MM.1S (cell line): ENCODE measurements around the gene IGFBP2.

ENCODE experiments used
- DNase-seq: peaks from one replicate; pipeline ENCODE4 v3.0.0-alpha.2; 2015
- H2AFZ ChIP-seq: fragments of 300-600 bp; sonication (generic); 2 replicates; pipeline ENCODE4 v1.6.0; 2016; ENCODE audit warnings: antibody characterized with exemption, low read length
- H3F3A ChIP-seq: fragments of 300-600 bp; sonication (generic); 2 replicates; pipeline ENCODE4 v1.6.1; 2016; ENCODE audit warnings: mild to moderate bottlenecking, antibody characterized with exemption, low read length, moderate library complexity, mixed read lengths; ENCODE audit not compliant: insufficient read depth
- H3K27ac ChIP-seq: fragments of 300-600 bp; sonication (generic); 2 replicates; pipeline ENCODE4 v1.5.1; 2016; ENCODE audit warnings: mild to moderate bottlenecking, low read length
- H3K27me3 ChIP-seq: fragments of 300-600 bp; sonication (generic); replicated peaks from 2 replicates; pipeline ENCODE4 v1.6.0; 2016; ENCODE audit warnings: low read length; ENCODE audit not compliant: insufficient read depth
- H3K36me3 ChIP-seq: fragments of 300-600 bp; sonication (generic); replicated peaks from 2 replicates; pipeline ENCODE4 v1.6.1; 2016; ENCODE audit warnings: mild to moderate bottlenecking, low read length, mixed read lengths; ENCODE audit not compliant: insufficient read depth
- H3K4me1 ChIP-seq: fragments of 300-600 bp; sonication (generic); 2 replicates; pipeline ENCODE4 v1.6.1; 2016; ENCODE audit warnings: low read length, mixed read lengths
- H3K4me2 ChIP-seq: fragments of 300-600 bp; sonication (generic); 2 replicates; pipeline ENCODE4 v1.6.0; 2016; ENCODE audit warnings: low read depth, low read length
- H3K4me3 ChIP-seq: fragments of 300-600 bp; sonication (generic); 2 replicates; pipeline ENCODE4 v1.5.1; 2016; ENCODE audit warnings: low read length, mixed read lengths
- H3K79me2 ChIP-seq: fragments of 300-600 bp; sonication (generic); 2 replicates; pipeline ENCODE4 v1.6.1; 2016; ENCODE audit warnings: mixed run types, low read length, mixed read lengths
- H3K9ac ChIP-seq: fragments of 300-600 bp; sonication (generic); 2 replicates; pipeline ENCODE4 v1.6.1; 2016; ENCODE audit warnings: low read length, mixed read lengths
- H3K9me2 ChIP-seq: fragments of 300-600 bp; sonication (generic); replicated peaks from 2 replicates; pipeline ENCODE4 v1.6.1; 2016; ENCODE audit warnings: mild to moderate bottlenecking, low read length, mixed read lengths; ENCODE audit not compliant: insufficient read depth
- H3K9me3 ChIP-seq: fragments of 300-600 bp; sonication (generic); replicated peaks from 2 replicates; pipeline ENCODE4 v1.6.1; 2016; ENCODE audit warnings: mild to moderate bottlenecking, low read length, mixed read lengths; ENCODE audit not compliant: insufficient read depth
- H4K20me1 ChIP-seq: fragments of 300-600 bp; sonication (generic); 2 replicates; pipeline ENCODE4 v1.6.1; 2016; ENCODE audit warnings: mild to moderate bottlenecking, low read length, moderate library complexity, mixed read lengths; ENCODE audit not compliant: insufficient read depth
- CTCF ChIP-seq: fragments of 300-600 bp; sonication (generic); IDR thresholded peaks from 2 replicates; pipeline ENCODE4 v1.5.1; 2016; ENCODE audit warnings: antibody characterized with exemption, low read length, mixed read lengths
- EZH2 ChIP-seq: fragments of 300-600 bp; sonication (generic); optimal IDR thresholded peaks from 2 replicates; pipeline ENCODE3; 2017; ENCODE audit warnings: low read depth, mild to moderate bottlenecking, antibody characterized with exemption, low read length, mixed read lengths
- EZH2phosphoT487 ChIP-seq: fragments of 300-600 bp; sonication (generic); IDR thresholded peaks from 2 replicates; pipeline ENCODE4 v1.6.1; 2018; ENCODE audit warnings: antibody characterized with exemption, low read length

IGFBP2 gene, protein sequence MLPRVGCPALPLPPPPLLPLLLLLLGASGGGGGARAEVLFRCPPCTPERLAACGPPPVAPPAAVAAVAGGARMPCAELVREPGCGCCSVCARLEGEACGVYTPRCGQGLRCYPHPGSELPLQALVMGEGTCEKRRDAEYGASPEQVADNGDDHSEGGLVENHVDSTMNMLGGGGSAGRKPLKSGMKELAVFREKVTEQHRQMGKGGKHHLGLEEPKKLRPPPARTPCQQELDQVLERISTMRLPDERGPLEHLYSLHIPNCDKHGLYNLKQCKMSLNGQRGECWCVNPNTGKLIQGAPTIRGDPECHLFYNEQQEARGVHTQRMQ

GRCh38 chr2:216632952-216633615 lies at the start of gene IGFBP2:
Gene IGFBP2, plus strand, starts transcription at chr2:216633420. Its CDS starts 104 bp downstream, at chr2:216633524.
- no peak within 1 kb of the TSS for H3K27ac ChIP-seq
- H2AFZ ChIP-seq = no peak within 1 kb of the TSS
- no peak within 1 kb of the TSS for H3K9ac ChIP-seq
- no peaks in the 10 kb centered on the region for H3K4me1 ChIP-seq
- H3K27me3 ChIP-seq = peaks cover 14% of the 10 kb centered on the region
- H3K9me2 ChIP-seq = no peaks in the 10 kb centered on the region
- no peak within 1 kb of the TSS for H3K4me2 ChIP-seq
- H3K36me3 ChIP-seq = no peaks in the 10 kb centered on the region
- no peak within 1 kb of the TSS for H3K4me3 ChIP-seq
- no peaks in the 10 kb centered on the region for H3F3A ChIP-seq
- no peaks in the 10 kb centered on the region for H3K79me2 ChIP-seq
- TF ChIP-seq CTCF = no peak
- TF ChIP-seq EZH2phosphoT487 = no peak
- no peak for TF ChIP-seq EZH2
- H4K20me1 ChIP-seq = no peaks in the 10 kb centered on the region
- H3K9me3 ChIP-seq = no peaks in the 10 kb centered on the region
- no peak for DNase-seq

GRCh38 chr2:216583606-216584005 lies 49.6 kb upstream of the IGFBP2 start:
- no peaks in the 10 kb centered on the region for H3K9me3 ChIP-seq
- no peaks in the 10 kb centered on the region for H3K79me2 ChIP-seq
- no peaks in the 10 kb centered on the region for H3F3A ChIP-seq
- no peak for DNase-seq
- no peaks in the 10 kb centered on the region for H3K4me1 ChIP-seq
- no peak for TF ChIP-seq CTCF
- TF ChIP-seq EZH2phosphoT487 = no peak
- TF ChIP-seq EZH2 = no peak
- H2AFZ ChIP-seq = no peak overlapping the region
- no peak overlapping the region for H3K4me3 ChIP-seq
- H3K27me3 ChIP-seq = no peaks in the 10 kb centered on the region
- H3K36me3 ChIP-seq = no peaks in the 10 kb centered on the region
- H4K20me1 ChIP-seq = no peaks in the 10 kb centered on the region
- no peak overlapping the region for H3K4me2 ChIP-seq
- no peak overlapping the region for H3K27ac ChIP-seq
- no peaks in the 10 kb centered on the region for H3K9me2 ChIP-seq
- H3K9ac ChIP-seq = no peak overlapping the region

GRCh38 chr2:216584112-216584511 lies 49.1 kb upstream of the IGFBP2 start:
- no peak overlapping the region for H3K27ac ChIP-seq
- no peak overlapping the region for H3K4me2 ChIP-seq
- H4K20me1 ChIP-seq = no peaks in the 10 kb centered on the region
- no peaks in the 10 kb centered on the region for H3K79me2 ChIP-seq
- H3F3A ChIP-seq = no peaks in the 10 kb centered on the region
- no peaks in the 10 kb centered on the region for H3K4me1 ChIP-seq
- H2AFZ ChIP-seq = no peak overlapping the region
- H3K9ac ChIP-seq = no peak overlapping the region
- H3K4me3 ChIP-seq = no peak overlapping the region
- no peaks in the 10 kb centered on the region for H3K9me2 ChIP-seq
- no peak for TF ChIP-seq EZH2phosphoT487
- TF ChIP-seq EZH2 = no peak
- TF ChIP-seq CTCF = no peak
- H3K27me3 ChIP-seq = no peaks in the 10 kb centered on the region
- no peak for DNase-seq
- H3K36me3 ChIP-seq = no peaks in the 10 kb centered on the region
- no peaks in the 10 kb centered on the region for H3K9me3 ChIP-seq
